Neuron (in vitro differentiated cells): Measurements from ENCODE around the gene CYREN.

Experiments used
- H2AFZ ChIP-seq: one replicate; pipeline ENCODE4 v1.6.1; 2013; ENCODE audit warnings: low read depth, mild to moderate bottlenecking, inconsistent platforms, low read length, moderate library complexity
- H3K27me3 ChIP-seq: one replicate; pipeline ENCODE4 v1.6.1; 2013; ENCODE audit warnings: low read length; ENCODE audit not compliant: insufficient read depth
- H3K36me3 ChIP-seq: one replicate; pipeline ENCODE4 v1.6.1; 2013; ENCODE audit warnings: low read length; ENCODE audit not compliant: insufficient read depth
- H3K4me1 ChIP-seq: one replicate; pipeline ENCODE4 v1.6.1; 2013; ENCODE audit warnings: low read length; ENCODE audit not compliant: insufficient read depth
- H3K4me3 ChIP-seq: 2 replicates; pipeline ENCODE4 v1.5.1; 2013; ENCODE audit warnings: mild to moderate bottlenecking, low read length, moderate library complexity
- H3K9me3 ChIP-seq: one replicate; pipeline ENCODE4 v1.6.1; 2013; ENCODE audit warnings: low read length

Gene CYREN

DNA sequence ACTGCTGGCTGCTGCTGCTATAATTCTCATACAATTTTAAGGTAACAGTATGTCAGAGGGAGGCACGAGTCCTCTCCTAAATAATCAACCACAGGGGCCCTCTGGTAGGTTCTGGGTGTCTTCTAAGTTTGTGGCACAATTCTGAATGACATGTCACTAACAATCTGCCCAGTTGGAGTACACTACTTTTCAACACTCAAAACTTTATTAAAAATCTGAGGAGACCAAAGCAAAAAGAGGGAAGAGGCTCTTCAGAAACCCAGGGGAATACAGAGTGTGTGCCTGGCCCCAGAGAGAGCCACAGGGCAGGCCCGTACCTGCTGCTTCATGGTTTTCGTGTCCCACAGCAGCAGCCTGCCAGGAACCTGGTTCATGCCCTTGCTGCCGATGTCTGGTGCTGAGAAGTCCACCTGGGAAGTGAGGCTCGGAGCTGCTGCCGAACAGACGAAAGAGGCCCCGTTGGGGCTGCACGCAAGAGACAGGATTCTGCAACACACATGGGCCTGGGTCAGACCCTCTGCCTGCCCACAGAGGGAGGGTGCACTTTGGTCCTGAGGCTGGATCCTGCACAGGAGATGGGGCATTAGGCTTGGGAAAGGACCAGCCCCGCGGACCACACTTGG is 22.5 kb upstream of the CYREN start:
- Histone ChIP-seq H3K27me3 (no peaks in the 10 kb centered on the region), H2AFZ (no peak overlapping the region), H3K9me3 (no peaks in the 10 kb centered on the region), H3K36me3 (peaks cover 26% of the 10 kb centered on the region), H3K4me1 (peaks cover 14% of the 10 kb centered on the region), H3K4me3 (no peak overlapping the region)

DNA sequence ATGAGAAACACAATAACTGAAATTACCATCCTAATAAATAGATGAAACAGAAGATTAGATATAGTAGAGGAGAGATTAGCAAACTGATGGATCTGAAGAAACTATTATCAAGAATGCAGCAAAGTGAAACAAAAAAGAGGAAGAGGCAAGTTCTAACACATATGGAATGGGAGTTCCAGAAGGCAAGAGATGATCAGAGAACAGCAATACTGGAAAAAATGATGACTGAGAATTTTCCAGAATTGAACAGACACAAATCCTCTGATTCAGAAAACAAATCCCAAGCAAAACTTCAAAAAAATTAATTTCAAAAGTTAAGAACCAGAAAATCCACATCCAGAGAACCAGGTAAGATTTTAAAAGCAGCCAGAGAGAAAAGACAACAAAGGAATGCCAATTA is 20.2 kb upstream of the CYREN start:
- Histone ChIP-seq H3K9me3 (no peaks in the 10 kb centered on the region), H3K4me1 (peaks cover 14% of the 10 kb centered on the region), H3K4me3 (no peak overlapping the region), H3K27me3 (no peaks in the 10 kb centered on the region), H2AFZ (no peak overlapping the region), H3K36me3 (peaks cover 25% of the 10 kb centered on the region)

DNA sequence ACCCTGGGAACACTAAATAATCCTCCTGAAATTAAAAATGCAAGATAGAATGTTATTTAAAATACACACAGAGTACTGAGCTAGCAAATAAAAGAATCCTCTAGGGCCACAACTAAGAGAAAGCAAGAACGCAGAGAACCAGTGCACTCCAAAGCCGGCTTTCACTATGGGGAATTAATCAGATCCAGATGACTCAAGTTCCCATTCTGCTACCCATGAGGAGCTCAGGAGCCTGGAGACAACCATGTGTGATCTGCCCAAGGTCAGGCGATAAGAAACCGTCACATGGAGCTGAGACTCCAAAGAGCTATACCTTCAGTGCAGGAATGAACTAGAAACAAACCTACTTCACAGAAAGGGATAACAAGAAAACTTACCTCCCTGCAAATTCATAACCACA is 19.5 kb upstream of the CYREN start:
- Histone ChIP-seq H3K27me3 (no peaks in the 10 kb centered on the region), H2AFZ (no peak overlapping the region), H3K9me3 (no peaks in the 10 kb centered on the region), H3K4me3 (no peak overlapping the region), H3K4me1 (peaks cover 14% of the 10 kb centered on the region), H3K36me3 (peaks cover 29% of the 10 kb centered on the region)

DNA sequence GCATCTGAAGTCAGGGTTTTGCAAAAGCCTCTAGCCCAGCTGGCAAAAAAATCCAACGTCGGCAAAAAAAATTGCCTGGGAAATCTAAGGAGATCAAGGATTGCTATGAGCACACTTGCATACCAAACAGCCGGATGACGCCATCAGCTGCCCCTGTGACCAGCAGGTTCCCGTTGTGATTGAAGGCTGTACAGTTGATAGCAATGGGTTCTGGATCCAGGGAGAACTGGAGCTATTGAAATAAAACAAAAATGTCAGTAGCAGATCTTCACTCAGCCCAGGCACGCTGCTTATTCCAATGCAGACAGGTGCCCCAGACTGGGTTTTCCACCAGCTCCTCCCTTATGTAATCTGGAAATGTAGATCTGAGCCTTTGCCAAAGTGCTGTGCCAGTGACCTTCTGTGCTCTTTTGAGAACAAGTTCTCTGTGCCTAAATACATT is 18.7 kb upstream of the CYREN start:
- H3K27me3 ChIP-seq = no peaks in the 10 kb centered on the region
- H3K36me3 ChIP-seq = peaks cover 28% of the 10 kb centered on the region
- no peaks in the 10 kb centered on the region for H3K9me3 ChIP-seq
- H3K4me1 ChIP-seq = peaks cover 14% of the 10 kb centered on the region
- no peak overlapping the region for H2AFZ ChIP-seq
- H3K4me3 ChIP-seq = no peak overlapping the region

DNA sequence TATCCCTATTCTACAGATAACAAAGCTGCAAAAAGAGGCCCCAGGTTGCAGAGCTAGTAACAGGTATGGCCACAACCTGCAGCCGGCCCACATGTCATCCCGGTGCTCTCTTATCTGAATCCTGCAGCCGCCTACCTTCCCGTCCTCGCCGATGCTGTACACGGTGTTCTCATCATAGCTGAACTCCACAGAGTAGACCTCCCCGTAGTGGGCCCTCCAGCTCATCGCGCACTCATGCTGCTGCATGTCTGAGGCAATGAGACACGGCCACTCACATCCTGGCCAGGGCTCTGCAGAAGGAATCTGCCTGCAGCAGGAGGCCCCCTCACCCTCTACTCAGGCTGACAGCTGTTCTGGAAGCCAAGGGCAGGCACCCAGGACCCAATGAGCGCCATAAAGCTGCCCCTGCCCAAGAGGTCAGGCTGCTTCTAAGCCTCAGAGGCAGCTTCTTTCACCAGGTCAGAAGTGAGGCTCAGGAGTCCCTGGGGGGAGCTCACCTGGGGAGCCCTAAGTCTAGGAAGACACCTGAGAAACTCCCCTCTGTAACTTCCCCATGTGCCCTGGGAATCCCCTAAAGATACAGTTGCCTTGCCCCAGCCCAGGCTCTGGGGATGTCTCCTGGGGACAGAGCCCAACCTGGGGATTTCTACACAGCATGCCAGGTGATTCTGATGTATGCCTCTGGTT is 17.9 kb upstream of the CYREN start:
- Histone ChIP-seq H3K4me3 (no peak overlapping the region), H3K9me3 (no peaks in the 10 kb centered on the region), H3K36me3 (peaks cover 33% of the 10 kb centered on the region), H2AFZ (no peak overlapping the region), H3K27me3 (no peaks in the 10 kb centered on the region), H3K4me1 (peaks cover 10% of the 10 kb centered on the region)

DNA sequence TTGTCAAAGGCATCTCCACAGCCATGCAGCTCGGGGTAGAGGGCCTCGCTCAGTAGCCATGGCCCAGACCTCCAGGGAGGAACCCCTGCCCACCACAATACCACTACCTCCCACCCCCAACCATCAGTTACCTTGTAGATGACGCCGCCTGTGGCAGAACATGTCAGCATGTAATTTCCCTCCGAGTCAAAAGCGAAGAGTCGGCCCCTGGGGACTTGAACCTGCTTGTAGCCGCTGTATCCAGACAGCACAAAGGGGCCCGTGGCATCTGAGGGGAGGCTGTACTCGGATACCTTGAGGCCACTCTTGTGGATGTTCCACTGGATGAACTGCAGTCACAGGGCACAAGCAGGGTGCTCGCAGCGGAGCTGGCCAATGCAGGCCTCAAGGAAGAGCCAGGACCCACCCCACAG is 16.3 kb upstream of the CYREN start:
- peaks cover 37% of the 10 kb centered on the region for H3K36me3 ChIP-seq

DNA sequence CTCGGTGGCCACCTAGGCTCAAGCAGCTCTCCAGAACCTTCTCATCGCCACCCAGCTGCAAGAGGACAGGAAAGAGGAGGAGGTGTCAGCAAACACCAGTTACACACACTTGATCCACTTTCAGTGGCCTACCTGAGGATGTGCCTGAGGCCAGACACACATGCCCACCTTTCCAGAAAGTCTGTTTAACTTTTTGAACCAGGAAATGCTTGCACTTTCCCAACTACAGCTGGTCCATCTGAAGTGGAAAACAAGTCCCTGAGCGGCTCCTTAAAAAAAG is 15.7 kb upstream of the CYREN start:
- Histone ChIP-seq H3K4me1 (peaks cover 8% of the 10 kb centered on the region), H3K27me3 (no peaks in the 10 kb centered on the region), H2AFZ (no peak overlapping the region), H3K4me3 (no peak overlapping the region), H3K9me3 (peaks cover 13% of the 10 kb centered on the region), H3K36me3 (peaks cover 37% of the 10 kb centered on the region)

More for the DNA sequence above, 16.3 kb upstream of the CYREN start:
- Histone ChIP-seq H3K27me3 (no peaks in the 10 kb centered on the region), H3K9me3 (peaks cover 10% of the 10 kb centered on the region), H2AFZ (no peak overlapping the region), H3K4me3 (no peak overlapping the region), H3K4me1 (peaks cover 8% of the 10 kb centered on the region)

DNA sequence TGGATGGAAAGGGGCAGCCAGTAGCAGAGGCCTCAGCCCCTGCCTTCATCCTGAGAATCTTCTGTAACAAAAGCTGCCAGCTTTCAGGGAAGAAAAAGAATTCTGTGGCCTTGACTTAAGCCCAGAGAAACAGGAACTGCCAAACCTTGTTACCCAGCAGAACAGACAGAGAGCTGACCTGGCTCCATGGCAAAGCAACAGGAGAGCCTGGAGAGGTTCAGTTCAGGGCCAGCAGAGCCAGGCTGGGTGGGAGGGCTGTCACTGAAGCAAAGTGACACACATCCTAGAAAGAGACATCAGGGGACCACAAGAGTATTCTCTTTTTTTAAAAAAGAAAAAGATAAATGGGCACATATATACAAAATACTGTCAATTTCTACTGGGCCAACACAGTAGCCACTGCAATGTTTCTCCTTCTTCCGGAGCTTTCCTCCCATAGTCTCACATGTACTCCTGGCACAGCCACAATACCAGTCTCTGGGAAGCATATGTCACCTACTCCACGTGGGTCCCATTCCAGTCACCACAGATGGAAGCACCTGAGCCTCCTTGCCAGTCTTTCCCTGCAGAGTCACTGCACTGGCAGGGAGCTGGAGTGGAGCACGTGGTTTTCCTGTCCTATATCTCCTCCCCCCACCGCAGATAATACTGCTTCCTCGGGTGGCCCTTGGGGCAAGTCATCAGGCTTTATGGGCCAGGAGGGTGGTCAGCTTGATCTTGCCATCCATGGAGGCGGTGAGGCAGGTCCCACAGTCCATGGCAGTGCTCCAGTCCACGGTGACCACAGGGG is 15.2 kb upstream of the CYREN start:
- Histone ChIP-seq H3K36me3 (peaks cover 37% of the 10 kb centered on the region), H3K4me1 (peaks cover 8% of the 10 kb centered on the region), H3K4me3 (no peak overlapping the region), H2AFZ (no peak overlapping the region), H3K27me3 (no peaks in the 10 kb centered on the region), H3K9me3 (peaks cover 16% of the 10 kb centered on the region)

DNA sequence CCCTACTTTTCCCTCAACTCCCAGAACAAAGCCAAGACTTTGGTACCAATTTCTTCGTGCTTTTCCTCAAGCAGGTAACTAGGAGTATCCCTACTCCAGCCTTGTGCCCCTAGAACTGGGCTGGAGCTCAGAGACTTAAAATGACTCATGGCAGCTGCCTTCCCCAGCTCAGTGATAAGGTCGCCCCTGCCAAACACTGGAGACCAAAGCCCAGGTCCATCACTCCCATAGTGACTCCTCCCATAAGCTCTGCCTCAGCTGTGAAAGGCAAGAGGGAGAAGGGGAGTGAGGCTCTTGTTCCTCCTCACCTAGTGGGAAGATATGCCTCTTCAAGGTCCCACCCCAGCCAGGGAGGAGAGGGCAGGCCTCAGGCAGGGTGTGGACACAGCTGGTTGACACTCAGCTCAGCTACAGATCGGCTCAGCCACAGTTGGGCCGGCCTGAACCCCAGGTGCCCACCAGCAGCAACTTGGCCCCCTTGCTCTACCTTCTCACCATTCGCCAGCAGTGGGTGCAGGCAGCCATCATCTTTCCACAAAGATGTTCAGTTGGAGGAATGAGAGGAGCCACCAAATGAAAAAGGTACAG is 13.8 kb upstream of the CYREN start:
- Histone ChIP-seq H2AFZ (no peak overlapping the region), H3K4me3 (no peak overlapping the region), H3K4me1 (peaks cover 3% of the 10 kb centered on the region), H3K36me3 (peaks cover 37% of the 10 kb centered on the region), H3K9me3 (peaks cover 20% of the 10 kb centered on the region), H3K27me3 (no peaks in the 10 kb centered on the region)

DNA sequence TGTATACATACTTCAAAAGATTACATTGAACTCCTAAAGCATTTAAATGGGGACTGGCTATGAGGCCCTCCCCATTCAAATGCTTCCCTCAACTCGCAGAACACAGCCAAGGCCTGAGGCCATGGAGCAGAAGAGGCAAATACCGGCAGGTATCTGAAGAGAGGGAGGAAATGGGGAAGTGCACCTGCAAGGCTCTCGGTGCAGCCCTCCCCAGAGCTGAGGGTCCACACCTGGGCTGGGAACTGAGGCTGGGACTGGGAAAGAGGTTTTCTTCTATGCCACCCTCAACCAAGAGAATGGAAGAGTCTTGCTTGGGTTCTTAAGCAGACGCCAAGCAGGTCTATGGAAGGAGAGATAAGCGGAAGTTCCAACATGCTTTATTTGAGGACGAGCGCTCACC is 13.0 kb upstream of the CYREN start:
- H3K4me3 ChIP-seq = no peak overlapping the region
- peaks cover 20% of the 10 kb centered on the region for H3K9me3 ChIP-seq
- no peaks in the 10 kb centered on the region for H3K27me3 ChIP-seq
- peaks cover 37% of the 10 kb centered on the region for H3K36me3 ChIP-seq
- H3K4me1 ChIP-seq = no peaks in the 10 kb centered on the region
- no peak overlapping the region for H2AFZ ChIP-seq

DNA sequence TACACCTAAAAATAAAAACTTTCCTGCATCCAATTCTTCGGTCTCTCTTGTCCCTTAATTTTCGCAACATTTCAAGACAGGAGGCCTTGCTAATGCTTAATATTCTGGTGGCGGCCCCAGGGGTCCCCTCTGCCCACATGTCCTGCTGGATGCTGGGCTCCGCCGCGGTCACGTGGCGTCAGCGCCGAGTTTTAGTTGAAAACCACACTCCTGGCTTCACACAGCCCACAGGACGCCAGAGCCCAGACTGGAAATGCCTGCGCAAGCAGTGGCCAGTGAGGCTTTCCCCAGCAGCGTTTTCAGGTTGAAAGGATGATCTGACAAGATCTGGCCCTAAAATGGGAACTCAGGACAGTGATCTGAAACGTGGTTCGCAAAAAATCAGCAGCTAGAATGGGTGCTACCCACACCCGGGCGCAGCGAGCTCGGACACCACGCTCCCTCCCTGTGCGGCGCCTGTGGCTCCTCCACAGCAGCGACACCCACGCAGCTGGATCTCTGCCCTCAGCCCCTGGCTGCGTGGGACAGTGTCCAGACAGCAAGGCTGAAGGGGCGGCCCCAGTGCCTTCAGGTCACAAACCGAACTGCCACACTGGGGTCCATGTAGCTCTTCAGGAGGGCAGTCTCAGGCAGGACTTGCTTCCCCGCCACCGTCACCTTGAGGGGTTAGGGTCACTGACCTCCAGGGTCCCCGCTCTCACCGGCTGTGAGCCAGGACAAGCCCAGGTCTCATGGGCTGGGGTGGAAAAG is 11.6 kb upstream of the CYREN start:
- Histone ChIP-seq H3K36me3 (peaks cover 30% of the 10 kb centered on the region), H3K4me1 (peaks cover 4% of the 10 kb centered on the region), H2AFZ (no peak overlapping the region), H3K4me3 (no peak overlapping the region), H3K9me3 (peaks cover 20% of the 10 kb centered on the region), H3K27me3 (no peaks in the 10 kb centered on the region)

DNA sequence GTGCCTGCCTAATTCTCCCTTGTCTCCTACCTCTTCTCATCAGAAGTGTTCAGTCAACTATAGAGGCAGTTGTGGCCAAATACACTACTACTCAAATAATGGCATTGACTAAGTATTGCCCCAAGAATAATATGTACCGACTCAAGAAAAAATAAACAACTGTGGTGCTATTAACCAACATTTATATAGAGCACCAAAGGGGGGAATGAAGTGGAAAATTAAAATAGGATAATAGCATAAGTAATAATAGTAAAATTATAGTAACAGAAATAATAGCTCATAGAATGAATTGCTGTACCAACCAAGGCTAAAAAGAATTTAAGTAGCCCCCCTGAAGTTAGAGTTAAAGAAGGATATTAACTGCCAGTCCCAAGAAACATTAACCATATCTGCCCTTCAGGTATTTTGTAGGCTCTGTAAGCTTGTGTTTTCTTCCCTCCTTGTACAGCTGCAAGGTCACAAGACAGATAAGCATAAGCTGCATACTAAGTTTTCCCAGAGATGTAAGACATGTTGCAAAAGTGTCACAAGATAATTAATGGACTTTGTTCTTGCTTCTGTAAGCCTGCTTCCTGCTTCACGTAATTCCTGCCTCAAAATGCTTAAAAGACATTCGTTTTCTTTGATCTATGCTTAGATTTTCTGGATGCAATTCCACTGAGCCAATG is 10.9 kb upstream of the CYREN start:
- H2AFZ ChIP-seq = no peak overlapping the region
- no peaks in the 10 kb centered on the region for H3K27me3 ChIP-seq
- H3K4me3 ChIP-seq = no peak overlapping the region
- H3K36me3 ChIP-seq = peaks cover 25% of the 10 kb centered on the region
- H3K4me1 ChIP-seq = peaks cover 4% of the 10 kb centered on the region
- peaks cover 20% of the 10 kb centered on the region for H3K9me3 ChIP-seq
